ENCODE measurements around the gene RTN4RL1.
"Not testable (repeated sequence)": the region's sequence is repeated elsewhere in the genome, so short reads cannot be mapped to it uniquely, and the experiment has no call there.

RTN4RL1 gene

DNA sequence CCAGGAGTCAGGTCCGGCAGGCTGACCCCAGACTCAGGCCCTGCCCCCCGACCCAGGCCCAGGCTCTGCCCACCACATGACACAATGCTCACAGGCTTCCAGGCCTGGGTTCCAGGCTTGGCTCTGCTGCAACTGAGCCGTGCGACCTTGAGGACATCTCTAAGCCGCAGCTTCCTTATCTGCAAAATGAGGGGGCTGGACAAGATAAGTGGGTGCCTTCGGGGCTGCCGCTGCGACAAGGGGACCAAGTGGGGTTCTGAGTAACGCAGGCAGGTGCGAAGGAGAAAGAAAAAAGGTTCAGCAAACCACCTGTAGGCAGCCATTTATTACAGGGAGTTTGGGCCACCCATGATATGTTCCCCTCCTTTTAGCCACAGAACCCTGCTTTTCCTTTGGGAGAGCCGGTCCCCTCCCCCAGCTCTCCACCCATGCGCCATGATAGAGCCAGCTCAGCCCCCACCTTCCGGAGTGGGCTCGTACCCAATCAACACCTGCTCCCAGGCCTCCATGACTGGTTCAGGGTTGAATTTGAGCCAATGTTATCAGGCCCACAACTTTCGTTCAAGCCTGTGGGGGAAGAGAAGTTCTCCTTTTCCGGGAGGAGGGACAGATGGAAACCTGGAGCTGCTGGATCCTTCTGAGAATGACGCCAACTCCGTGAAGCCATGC lies 38.2 kb downstream of the RTN4RL1 start:
- Histone ChIP-seq H3K9ac (ENCODE audit: low read length) (no peak overlapping the region), H3K27ac (ENCODE audit: low read depth, low read length, poor library complexity, severe bottlenecking) (no peak overlapping the region)

GRCh38 chr17:1985686-1986085 lies 39.4 kb downstream of the RTN4RL1 start:
- H3K4me3 ChIP-seq (ENCODE audit: low read depth, low read length, poor library complexity, severe bottlenecking), result no peak overlapping the region
- no peaks in the 10 kb centered on the region for H3K36me3 ChIP-seq (ENCODE audit: insufficient read depth, low read length)
- H3K4me1 ChIP-seq (ENCODE audit: insufficient read depth, low read length, severe bottlenecking), result no peaks in the 10 kb centered on the region
- H3K27ac ChIP-seq (ENCODE audit: low read depth, low read length, poor library complexity, severe bottlenecking), result no peak overlapping the region
- no peaks in the 10 kb centered on the region for H3F3A ChIP-seq (ENCODE audit: insufficient read depth, low read length)
- no peak overlapping the region for H3K9ac ChIP-seq (ENCODE audit: low read length)
- H3K79me2 ChIP-seq (ENCODE audit: insufficient read depth, low read length), result no peaks in the 10 kb centered on the region
- H3K4me2 ChIP-seq (ENCODE audit: low read length), result no peak overlapping the region
- no peak overlapping the region for H2AFZ ChIP-seq (ENCODE audit: low read length)
- H4K20me1 ChIP-seq (ENCODE audit: insufficient read depth, low read length), result no peaks in the 10 kb centered on the region
- no peak for TF ChIP-seq EZH2 (IDR thresholded peaks at IDR 0.05; ENCODE audit: borderline replicate concordance, low read length)
- no peak for TF ChIP-seq CTCF (IDR thresholded peaks at IDR 0.05; ENCODE audit: low read length)
- no peaks in the 10 kb centered on the region for H3K9me3 ChIP-seq (ENCODE audit: low read length)
- H3K27me3 ChIP-seq (ENCODE audit: insufficient read depth, low read length), result no peaks in the 10 kb centered on the region; the same call in 1 of the 2 replicates
- H3K9me2 ChIP-seq (ENCODE audit: low read depth, low read length), result no peaks in the 10 kb centered on the region

More for the DNA sequence above, 38.2 kb downstream of the RTN4RL1 start:
- Histone ChIP-seq H3K36me3 (ENCODE audit: insufficient read depth, low read length) (no peaks in the 10 kb centered on the region), H3K4me3 (ENCODE audit: low read depth, low read length, poor library complexity, severe bottlenecking) (no peak overlapping the region), H4K20me1 (ENCODE audit: insufficient read depth, low read length) (no peaks in the 10 kb centered on the region), H3K27me3 (ENCODE audit: insufficient read depth, low read length) (no peaks in the 10 kb centered on the region; the same call in 1 of the 2 replicates), H3K4me2 (ENCODE audit: low read length) (no peak overlapping the region), H2AFZ (ENCODE audit: low read length) (no peak overlapping the region), H3K79me2 (ENCODE audit: insufficient read depth, low read length) (no peaks in the 10 kb centered on the region), H3K9me2 (ENCODE audit: low read depth, low read length) (no peaks in the 10 kb centered on the region), H3K9me3 (ENCODE audit: low read length) (no peaks in the 10 kb centered on the region), H3K4me1 (ENCODE audit: insufficient read depth, low read length, severe bottlenecking) (no peaks in the 10 kb centered on the region), H3F3A (ENCODE audit: insufficient read depth, low read length) (no peaks in the 10 kb centered on the region)
- TF ChIP-seq EZH2 (IDR thresholded peaks at IDR 0.05; ENCODE audit: borderline replicate concordance, low read length) (no peak), CTCF (IDR thresholded peaks at IDR 0.05; ENCODE audit: low read length) (no peak)

GRCh38 chr17:1985093-1985492 lies 40.0 kb downstream of the RTN4RL1 start:
- Histone ChIP-seq H3K4me1 (ENCODE audit: insufficient read depth, low read length, severe bottlenecking) (no peaks in the 10 kb centered on the region), H2AFZ (ENCODE audit: low read length) (no peak overlapping the region), H3K4me2 (ENCODE audit: low read length) (no peak overlapping the region), H3F3A (ENCODE audit: insufficient read depth, low read length) (no peaks in the 10 kb centered on the region), H3K4me3 (ENCODE audit: low read depth, low read length, poor library complexity, severe bottlenecking) (no peak overlapping the region), H3K9ac (ENCODE audit: low read length) (no peak overlapping the region), H4K20me1 (ENCODE audit: insufficient read depth, low read length) (no peaks in the 10 kb centered on the region), H3K9me3 (ENCODE audit: low read length) (no peaks in the 10 kb centered on the region), H3K27ac (ENCODE audit: low read depth, low read length, poor library complexity, severe bottlenecking) (no peak overlapping the region), H3K27me3 (ENCODE audit: insufficient read depth, low read length) (no peaks in the 10 kb centered on the region; the same call in 1 of the 2 replicates), H3K9me2 (ENCODE audit: low read depth, low read length) (no peaks in the 10 kb centered on the region), H3K79me2 (ENCODE audit: insufficient read depth, low read length) (no peaks in the 10 kb centered on the region), H3K36me3 (ENCODE audit: insufficient read depth, low read length) (no peaks in the 10 kb centered on the region)
- no peak for TF ChIP-seq CTCF (IDR thresholded peaks at IDR 0.05; ENCODE audit: low read length)
- no peak for TF ChIP-seq EZH2 (IDR thresholded peaks at IDR 0.05; ENCODE audit: borderline replicate concordance, low read length)

DNA sequence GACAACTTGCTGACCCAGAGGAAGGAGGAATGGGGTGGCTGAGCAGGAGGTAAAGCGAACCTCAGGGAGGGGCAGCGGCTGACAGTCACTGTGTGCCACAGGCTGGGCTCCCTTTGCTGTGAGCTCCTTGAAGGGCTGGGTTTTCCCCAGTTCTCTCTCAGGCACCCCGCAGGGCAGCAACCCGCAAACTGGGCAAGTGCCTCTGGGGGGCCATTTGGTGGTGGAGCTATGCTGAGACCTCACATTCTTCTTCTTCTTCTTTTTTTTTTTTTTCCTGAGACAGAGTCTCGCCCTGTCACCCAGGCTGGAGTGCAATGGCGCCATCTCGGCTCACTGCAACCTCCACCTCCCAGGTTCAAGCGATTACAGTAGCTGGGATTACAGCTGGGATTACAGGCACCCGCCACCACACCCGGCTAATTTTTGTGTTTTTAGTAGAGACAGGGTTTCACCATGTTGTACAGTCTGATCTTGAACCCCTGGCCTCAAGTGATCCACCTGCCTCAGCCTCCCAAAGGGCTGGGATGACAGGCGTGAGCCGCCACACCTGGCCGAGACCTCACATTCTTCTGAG lies 42.3 kb downstream of the RTN4RL1 start:
- H3F3A ChIP-seq (ENCODE audit: insufficient read depth, low read length); H3K27me3 ChIP-seq (ENCODE audit: insufficient read depth, low read length); H3K9me2 ChIP-seq (ENCODE audit: low read depth, low read length); H3K27ac ChIP-seq (ENCODE audit: low read depth, low read length, poor library complexity, severe bottlenecking); H3K4me1 ChIP-seq (ENCODE audit: insufficient read depth, low read length, severe bottlenecking); H3K9ac ChIP-seq (ENCODE audit: low read length); H3K4me2 ChIP-seq (ENCODE audit: low read length); H3K36me3 ChIP-seq (ENCODE audit: insufficient read depth, low read length); H2AFZ ChIP-seq (ENCODE audit: low read length); H3K79me2 ChIP-seq (ENCODE audit: insufficient read depth, low read length); H3K9me3 ChIP-seq (ENCODE audit: low read length); H4K20me1 ChIP-seq (ENCODE audit: insufficient read depth, low read length); H3K4me3 ChIP-seq (ENCODE audit: low read depth, low read length, poor library complexity, severe bottlenecking): not testable (repeated sequence)

All from OCI-LY1 (cell line).